Tibial nerve (tissue), 4 donors: ENCODE results near the gene ETV1. TPM values are rescaled to one million over a fixed set of nuclear protein-coding genes. Genes with fewer than 3 reads are reported as not detected.

ENCODE experiments used
- DNase-seq, 2 donors: peaks; one replicate each; pipeline ENCODE4 v3.0.0-alpha.2; 2019; ENCODE audit warnings: low spot score in 2 of 2
- H3K27ac ChIP-seq, 4 donors: fragments of 200-600 bp; sonication (generic) in 3 of 4; one replicate each; pipeline ENCODE4 v1.5.1; 2017 to 2019; ENCODE audit warnings: mild to moderate bottlenecking in 1 of 4
- H3K27me3 ChIP-seq, 2 donors: fragments of 200-600 bp; sonication (generic) in 1 of 2; one replicate each; pipeline versions ENCODE4 v1.5.1 to v1.6.0; 2017 to 2019
- H3K36me3 ChIP-seq, 3 donors: fragments of 200-600 bp; sonication (generic); one replicate each; pipeline ENCODE4 v1.5.1; 2018 to 2019
- H3K4me1 ChIP-seq, 4 donors: fragments of 200-600 bp; sonication (generic) in 3 of 4; one replicate each; pipeline ENCODE4 v1.5.1; 2017 to 2019
- H3K4me3 ChIP-seq, 4 donors: fragments of 200-600 bp; sonication (generic) in 3 of 4; one replicate each; pipeline ENCODE4 v1.5.1; 2017 to 2019; ENCODE audit warnings: mild to moderate bottlenecking in 1 of 4, moderate library complexity in 1 of 4
- H3K9me3 ChIP-seq, 4 donors: fragments of 200-600 bp; sonication (generic) in 3 of 4; one replicate each; pipeline ENCODE4 v1.5.1; 2017 to 2019
- CTCF ChIP-seq, 5 experiments: fragments of 200-600 bp in 3 of 5; fragments of 450-650 bp in 2 of 5; sonication (generic) in 3 of 5; IDR thresholded peaks; one replicate each; pipeline ENCODE4 v1.5.1; 2016 to 2019; ENCODE audit warnings: antibody characterized with exemption in 5 of 5, mild to moderate bottlenecking in 3 of 5, moderate library complexity in 2 of 5
- EP300 ChIP-seq, 2 donors: sonication (generic); formaldehyde crosslinking; IDR thresholded peaks; one replicate each; pipeline ENCODE4 v1.6.1; 2017; ENCODE audit warnings: antibody characterized with exemption in 2 of 2, mild to moderate bottlenecking in 1 of 2
- POLR2A ChIP-seq, 2 donors: fragments of 450-650 bp; IDR thresholded peaks; one replicate each; pipeline ENCODE4 v1.6.1; 2017; ENCODE audit warnings: antibody characterized with exemption in 2 of 2, mild to moderate bottlenecking in 2 of 2, moderate library complexity in 2 of 2
- WGBS, 2 donors: methylation state at CpG; one replicate each; pipeline ENCODE4 v1.1.5; 2018; 5-methylcytosine and 5-hydroxymethylcytosine counted together
- total RNA-seq, 4 donors: library from RNA; depleted of rRNA; stranded (reverse); fragments of >200 nt; gene quantifications; one replicate each; pipeline ENCODE4 v1.1.0, GENCODE V29; 2016

Gene ETV1
- total RNA-seq, 4 donors from 2014 or later, result 8.4 to 13.3 (median 10.5) TPM

DNA sequence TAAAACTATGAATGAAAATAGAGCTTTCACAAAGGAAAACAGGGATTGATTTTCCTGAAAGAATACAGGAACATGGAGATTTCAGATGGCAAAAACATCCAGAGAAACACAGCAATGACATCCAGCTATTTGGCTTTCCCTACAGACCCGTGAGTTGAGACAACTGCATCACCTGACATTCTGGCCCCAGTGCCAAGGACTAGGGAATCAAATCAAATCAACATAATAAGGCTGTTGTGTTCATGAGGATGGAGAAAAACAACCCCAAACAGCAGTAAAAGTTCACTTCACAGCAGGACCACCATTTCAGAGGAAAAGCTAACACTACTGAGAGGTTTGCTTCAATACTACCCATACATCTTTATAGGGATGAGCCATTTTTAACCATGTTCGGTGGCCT is 25.5 kb downstream of the ETV1 start:
- Histone ChIP-seq H3K9me3 (no peaks in the 10 kb centered on the region), H3K27me3 (no peaks in the 10 kb centered on the region), H3K36me3 (no peaks in the 10 kb centered on the region), H3K4me3 (no peak overlapping the region), H3K4me1 (no peaks in the 10 kb centered on the region), H3K27ac (no peak overlapping the region)
- no peak for DNase-seq
- no peak for TF ChIP-seq CTCF (IDR thresholded peaks at IDR 0.05)
- TF ChIP-seq EP300 (IDR thresholded peaks at IDR 0.05), result no peak
- TF ChIP-seq POLR2A (IDR thresholded peaks at IDR 0.05), result no peak
- WGBS, 2 donors, result 63 to 79% methylated on average over 2 of the region's 2 CpGs

DNA sequence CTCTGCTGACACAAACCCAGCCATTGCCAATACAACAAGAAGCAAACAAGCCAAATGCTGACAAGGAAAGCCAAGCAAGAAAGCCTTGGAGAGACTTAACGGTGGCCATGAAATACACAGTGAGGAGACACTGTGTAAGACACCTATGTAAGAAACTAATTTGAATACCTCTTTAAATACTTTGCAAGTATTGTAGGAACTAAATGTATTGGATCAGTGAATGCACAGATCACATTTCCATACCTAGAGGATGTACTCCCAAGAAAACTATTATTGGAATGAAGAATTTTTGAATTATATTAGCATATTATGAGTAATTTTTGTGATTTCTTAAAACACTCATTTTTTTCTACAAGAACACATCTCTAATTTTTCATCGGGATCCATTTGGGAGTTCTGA is 34.0 kb downstream of the ETV1 start:
- Histone ChIP-seq H3K4me3 (no peak overlapping the region), H3K9me3 (no peaks in the 10 kb centered on the region), H3K4me1 (peaks cover 0 to 5% (median 0%) of the 10 kb centered on the region in 4 donors), H3K27ac (no peak overlapping the region), H3K36me3 (no peaks in the 10 kb centered on the region), H3K27me3 (no peaks in the 10 kb centered on the region)
- 59 to 62% methylated on average over 2 of the region's 2 CpGs for WGBS, 2 donors
- TF ChIP-seq POLR2A (IDR thresholded peaks at IDR 0.05) (no peak), CTCF (IDR thresholded peaks at IDR 0.05) (no peak), EP300 (IDR thresholded peaks at IDR 0.05) (no peak)
- no peak for DNase-seq

DNA sequence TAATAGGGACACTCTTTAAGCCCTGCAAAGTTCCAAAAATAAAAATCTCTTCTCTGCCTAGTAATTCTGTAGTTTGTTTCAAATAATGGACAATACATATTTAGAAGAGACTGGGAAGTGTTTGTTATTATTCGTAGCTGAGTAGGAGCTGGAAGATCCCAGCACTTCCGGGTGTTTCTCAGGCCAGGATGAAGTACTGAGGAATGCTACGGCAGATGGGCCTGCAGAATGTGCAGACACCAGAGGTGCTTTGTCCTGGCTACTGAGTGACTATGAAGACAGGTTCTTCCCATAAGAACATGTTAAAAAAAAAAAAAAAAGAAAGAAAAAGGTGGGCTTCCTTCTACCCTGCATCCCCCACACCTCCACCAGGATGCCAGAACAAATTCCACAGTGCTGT is 36.1 kb downstream of the ETV1 start:
- no peak overlapping the region for H3K27ac ChIP-seq
- no peak for TF ChIP-seq POLR2A (IDR thresholded peaks at IDR 0.05)
- TF ChIP-seq EP300 (IDR thresholded peaks at IDR 0.05), result no peak
- no peak for TF ChIP-seq CTCF (IDR thresholded peaks at IDR 0.05)
- no peaks in the 10 kb centered on the region for H3K9me3 ChIP-seq
- WGBS, 2 donors, result 67% methylated on average over 3 of the region's 3 CpGs
- peaks cover 0 to 5% (median 0%) of the 10 kb centered on the region in 4 donors for H3K4me1 ChIP-seq
- no peaks in the 10 kb centered on the region for H3K27me3 ChIP-seq
- no peaks in the 10 kb centered on the region for H3K36me3 ChIP-seq
- no peak overlapping the region for H3K4me3 ChIP-seq
- DNase-seq, result no peak

- H3K4me1 ChIP-seq, result peaks cover 0 to 5% (median 0%) of the 10 kb centered on the region in 4 donors
- no peak for DNase-seq
- no peak overlapping the region for H3K27ac ChIP-seq
- no peak overlapping the region for H3K4me3 ChIP-seq
- WGBS, 2 donors, result 54 to 80% methylated on average over 2 of the region's 2 CpGs
- no peaks in the 10 kb centered on the region for H3K9me3 ChIP-seq
- no peaks in the 10 kb centered on the region for H3K36me3 ChIP-seq
- H3K27me3 ChIP-seq, result no peaks in the 10 kb centered on the region
- no peak for TF ChIP-seq POLR2A (IDR thresholded peaks at IDR 0.05)
- no peak for TF ChIP-seq CTCF (IDR thresholded peaks at IDR 0.05)
Measured at GRCh38 chr7:13952921-13953320, 36.5 kb downstream of the ETV1 start.

- no peak overlapping the region for H3K4me3 ChIP-seq
- 60 to 69% methylated on average over 4 of the region's 4 CpGs for WGBS, 2 donors
- H3K27ac ChIP-seq, result no peak overlapping the region
- peaks cover 0 to 5% (median 0%) of the 10 kb centered on the region in 4 donors for H3K4me1 ChIP-seq
- H3K9me3 ChIP-seq, result no peaks in the 10 kb centered on the region
- no peak for DNase-seq
- TF ChIP-seq EP300 (IDR thresholded peaks at IDR 0.05) (no peak), POLR2A (IDR thresholded peaks at IDR 0.05) (no peak), CTCF (IDR thresholded peaks at IDR 0.05) (no peak)
- H3K36me3 ChIP-seq, result no peaks in the 10 kb centered on the region
- no peaks in the 10 kb centered on the region for H3K27me3 ChIP-seq
Measured at GRCh38 chr7:13949939-13950338, 39.5 kb downstream of the ETV1 start.
